GM12891 (cell line): ENCODE results near the gene ATP13A2.

Source experiments
- PAX5 ChIP-seq: IDR thresholded peaks from 2 replicates; pipeline ENCODE4 v1.6.1; 2011; ENCODE audit warnings: low read length, moderate library complexity, mild to moderate bottlenecking; ENCODE audit not compliant: insufficient read depth, severe bottlenecking
- POLR2A ChIP-seq: IDR thresholded peaks from 2 replicates; pipeline ENCODE4 v1.6.1; 2011; ENCODE audit warnings: low read depth, low read length, control low read depth
- POLR2AphosphoS5 ChIP-seq: IDR thresholded peaks from 2 replicates; pipeline ENCODE4 v1.6.1; 2011; ENCODE audit warnings: low read depth, low read length, control low read depth
- SPI1 ChIP-seq: IDR thresholded peaks from 2 replicates; pipeline ENCODE4 v1.6.1; 2011; ENCODE audit warnings: low read depth, low read length, control low read depth
- TAF1 ChIP-seq: IDR thresholded peaks from 2 replicates; pipeline ENCODE4 v1.6.1; 2011; ENCODE audit warnings: low read depth, low read length, control low read depth

GRCh38 chr1:17028662-17029188, 17.0 kb upstream of the ATP13A2 start:
- TF ChIP-seq POLR2AphosphoS5 (no peak), POLR2A (no peak), PAX5 (no peak), TAF1 (no peak), SPI1 (no peak)
